Astrocyte (in vitro differentiated cells and primary cell): Measurements from ENCODE around the gene TANGO6. TPM values are rescaled to one million over a fixed set of nuclear protein-coding genes. Genes with fewer than 3 reads are reported as not detected.
A peak's percentile ranks its signal among the peaks of the same experiment; 100 is the strongest.

Experiments
- DNase-seq: peaks from one replicate; pipeline ENCODE4 v3.0.0-alpha.2; 2010; ENCODE audit warnings: low read depth
- FAIRE-seq: peaks from 2 replicates; lab custom pipeline; 2011; peaks lifted over from hg19 to GRCh38; lab: Jason Lieb, UNC
- H2AFZ ChIP-seq: 2 replicates; pipeline ENCODE4 v1.6.0; 2012; ENCODE audit warnings: low read depth, low read length, inconsistent platforms
- H3K27ac ChIP-seq: 2 replicates; pipeline ENCODE4 v1.5.1; 2011; ENCODE audit warnings: low read depth, low read length, inconsistent platforms
- H3K27me3 ChIP-seq: 2 replicates; pipeline ENCODE4 v1.6.0; 2011; ENCODE audit warnings: low read length, inconsistent platforms; ENCODE audit not compliant: insufficient read depth
- H3K36me3 ChIP-seq: 2 replicates; pipeline ENCODE4 v1.5.1; 2011; ENCODE audit warnings: low read length, inconsistent platforms; ENCODE audit not compliant: insufficient read depth
- H3K4me1 ChIP-seq: 2 replicates; pipeline ENCODE4 v1.5.1; 2011; ENCODE audit warnings: low read length, inconsistent platforms; ENCODE audit not compliant: insufficient read depth
- H3K4me2 ChIP-seq: 2 replicates; pipeline ENCODE4 v1.6.0; 2012; ENCODE audit warnings: low read length, inconsistent platforms
- H3K4me3 ChIP-seq: 2 replicates; pipeline ENCODE4 v1.5.1; 2011; ENCODE audit warnings: low read depth, mild to moderate bottlenecking, low read length, inconsistent platforms; ENCODE audit not compliant: insufficient read depth
- H3K79me2 ChIP-seq: 2 replicates; pipeline ENCODE4 v1.6.0; 2012; ENCODE audit warnings: mild to moderate bottlenecking, low read length, inconsistent platforms; ENCODE audit not compliant: insufficient read depth
- H3K9ac ChIP-seq: 2 replicates; pipeline ENCODE4 v1.6.0; 2012; ENCODE audit warnings: mild to moderate bottlenecking, low read length, inconsistent platforms
- H3K9me3 ChIP-seq: 2 replicates; pipeline ENCODE4 v1.5.1; 2012; ENCODE audit warnings: low read depth, mild to moderate bottlenecking, low read length, inconsistent platforms; ENCODE audit not compliant: insufficient read depth
- H4K20me1 ChIP-seq: 2 replicates; pipeline ENCODE4 v1.6.0; 2012; ENCODE audit warnings: low read length, inconsistent platforms; ENCODE audit not compliant: insufficient read depth
- H3K27ac Mint-ChIP-seq: one replicate; pipeline ENCODE4 v1.8.0; 2021; ENCODE audit warnings: mild to moderate bottlenecking, mixed read lengths; ENCODE audit not compliant: unreplicated experiment
- H3K27me3 Mint-ChIP-seq: one replicate; pipeline ENCODE4 v1.8.0; 2021; ENCODE audit warnings: low read depth, mixed read lengths; ENCODE audit not compliant: unreplicated experiment
- H3K36me3 Mint-ChIP-seq: one replicate; pipeline ENCODE4 v1.8.0; 2021; ENCODE audit warnings: low read depth, mixed read lengths; ENCODE audit not compliant: unreplicated experiment
- H3K4me1 Mint-ChIP-seq: one replicate; pipeline ENCODE4 v1.8.0; 2021; ENCODE audit warnings: low read depth, mixed read lengths; ENCODE audit not compliant: unreplicated experiment
- H3K4me3 Mint-ChIP-seq: one replicate; pipeline ENCODE4 v1.8.0; 2021; ENCODE audit warnings: mild to moderate bottlenecking, moderate library complexity, mixed read lengths; ENCODE audit not compliant: unreplicated experiment
- H3K9me3 Mint-ChIP-seq: one replicate; pipeline ENCODE4 v1.8.0; 2021; ENCODE audit warnings: mild to moderate bottlenecking, mixed read lengths; ENCODE audit not compliant: unreplicated experiment
- EZH2 ChIP-seq: IDR thresholded peaks from 2 replicates; pipeline ENCODE4 v1.6.1; 2012; ENCODE audit warnings: mild to moderate bottlenecking, low read length, inconsistent platforms; ENCODE audit not compliant: insufficient read depth
- total RNA-seq: library from RNA; stranded (reverse); gene quantifications from 2 replicates; pipeline ENCODE4 v1.2.1, GENCODE V29; 2021
- TF ChIP-seq, protein P1 (sequence below): IDR thresholded peaks from 2 replicates; pipeline ENCODE4 v1.5.1; 2011; ENCODE audit warnings: low read depth, mild to moderate bottlenecking, inconsistent platforms, low read length, moderate library complexity; ENCODE audit not compliant: insufficient read depth

Gene TANGO6
- total RNA-seq, 1 donor from 2014 or later = 15.8 TPM

DNA sequence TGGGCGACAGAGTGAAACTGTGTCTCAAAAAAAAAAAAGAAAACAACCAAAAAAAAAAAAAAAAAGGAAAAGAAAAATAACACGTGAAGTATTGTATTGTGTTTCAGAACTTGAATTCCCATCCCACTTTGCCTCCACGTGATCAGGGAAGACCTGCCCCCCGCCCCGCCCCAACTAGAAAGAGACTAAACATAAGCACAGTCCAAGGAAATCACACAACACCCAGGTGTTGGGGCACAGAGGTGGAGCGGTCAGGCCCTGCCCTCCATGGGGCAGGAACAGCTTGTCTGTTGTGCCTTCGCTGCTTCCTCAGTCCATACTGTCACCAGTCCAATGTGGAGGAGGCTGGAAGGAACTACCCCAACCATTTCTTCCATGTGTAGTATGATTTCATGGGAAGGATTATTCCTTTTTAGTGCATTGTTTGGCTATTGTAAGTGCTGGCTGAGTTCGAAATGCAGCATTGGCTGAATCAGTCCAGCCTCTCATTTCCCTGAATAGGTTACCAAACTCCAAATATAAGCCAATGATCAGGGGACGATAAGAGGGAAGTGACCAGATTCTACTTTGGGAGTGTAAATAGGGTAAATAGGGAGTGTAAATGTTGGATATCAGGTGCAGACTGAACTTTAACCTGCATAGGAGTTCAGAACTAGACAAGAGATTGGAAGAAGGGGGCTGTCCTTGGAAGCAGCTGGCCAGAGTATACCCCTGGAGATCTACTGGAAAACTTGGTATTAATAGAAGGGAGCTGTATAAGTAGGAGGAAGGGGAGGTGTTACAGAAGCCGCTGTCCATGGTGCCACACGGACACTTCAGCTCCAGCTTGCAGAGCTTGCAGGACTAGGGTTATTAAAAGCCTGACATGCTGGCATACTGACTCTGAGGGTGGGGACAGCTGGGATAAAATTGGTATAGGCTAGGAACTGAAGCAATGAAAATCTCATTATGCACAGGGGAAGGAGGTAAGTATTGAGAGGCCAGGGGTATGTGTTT lies 50.7 kb downstream of the TANGO6 start:
- H3K4me3 Mint-ChIP-seq = no peak overlapping the region
- DNase-seq = peak; percentile 16
- peaks cover 2% of the 10 kb centered on the region for H3K36me3 Mint-ChIP-seq
- TF ChIP-seq, protein P1, sequence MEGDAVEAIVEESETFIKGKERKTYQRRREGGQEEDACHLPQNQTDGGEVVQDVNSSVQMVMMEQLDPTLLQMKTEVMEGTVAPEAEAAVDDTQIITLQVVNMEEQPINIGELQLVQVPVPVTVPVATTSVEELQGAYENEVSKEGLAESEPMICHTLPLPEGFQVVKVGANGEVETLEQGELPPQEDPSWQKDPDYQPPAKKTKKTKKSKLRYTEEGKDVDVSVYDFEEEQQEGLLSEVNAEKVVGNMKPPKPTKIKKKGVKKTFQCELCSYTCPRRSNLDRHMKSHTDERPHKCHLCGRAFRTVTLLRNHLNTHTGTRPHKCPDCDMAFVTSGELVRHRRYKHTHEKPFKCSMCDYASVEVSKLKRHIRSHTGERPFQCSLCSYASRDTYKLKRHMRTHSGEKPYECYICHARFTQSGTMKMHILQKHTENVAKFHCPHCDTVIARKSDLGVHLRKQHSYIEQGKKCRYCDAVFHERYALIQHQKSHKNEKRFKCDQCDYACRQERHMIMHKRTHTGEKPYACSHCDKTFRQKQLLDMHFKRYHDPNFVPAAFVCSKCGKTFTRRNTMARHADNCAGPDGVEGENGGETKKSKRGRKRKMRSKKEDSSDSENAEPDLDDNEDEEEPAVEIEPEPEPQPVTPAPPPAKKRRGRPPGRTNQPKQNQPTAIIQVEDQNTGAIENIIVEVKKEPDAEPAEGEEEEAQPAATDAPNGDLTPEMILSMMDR = no peak
- TF ChIP-seq EZH2 = no peak
- Histone ChIP-seq H3K27ac (no peak overlapping the region), H2AFZ (no peak overlapping the region), H4K20me1 (no peaks in the 10 kb centered on the region), H3K36me3 (no peaks in the 10 kb centered on the region), H3K79me2 (no peaks in the 10 kb centered on the region), H3K9me3 (no peaks in the 10 kb centered on the region), H3K4me2 (no peak overlapping the region), H3K4me1 (no peaks in the 10 kb centered on the region), H3K4me3 (no peak overlapping the region), H3K9ac (no peak overlapping the region), H3K27me3 (no peaks in the 10 kb centered on the region)
- H3K27me3 Mint-ChIP-seq = no peaks in the 10 kb centered on the region
- no peak overlapping the region for H3K27ac Mint-ChIP-seq
- FAIRE-seq = no peak
- no peaks in the 10 kb centered on the region for H3K4me1 Mint-ChIP-seq
- H3K9me3 Mint-ChIP-seq = no peaks in the 10 kb centered on the region

DNA sequence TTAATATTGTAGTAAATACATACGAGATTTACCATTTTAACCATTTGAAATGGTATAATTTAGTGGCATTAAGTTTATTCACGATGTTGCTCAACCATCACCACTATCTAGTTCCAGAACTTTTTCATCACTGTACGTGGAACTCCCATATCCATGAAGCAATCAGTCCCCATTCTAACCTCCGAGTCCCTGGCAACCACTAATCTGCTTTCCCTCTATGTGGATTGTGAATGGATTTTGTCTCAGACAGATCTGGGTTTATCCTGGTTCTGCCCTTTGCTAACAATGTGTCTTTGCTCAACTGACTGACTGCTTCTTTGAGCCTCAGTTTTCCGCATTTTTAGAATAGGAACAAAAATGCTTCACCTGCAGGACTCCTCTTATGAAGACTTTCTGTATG lies 51.4 kb downstream of the TANGO6 start:
- Histone ChIP-seq H2AFZ (no peak overlapping the region), H3K27ac (no peak overlapping the region), H3K4me2 (no peak overlapping the region), H4K20me1 (no peaks in the 10 kb centered on the region), H3K9ac (no peak overlapping the region), H3K4me3 (no peak overlapping the region), H3K27me3 (no peaks in the 10 kb centered on the region), H3K36me3 (no peaks in the 10 kb centered on the region), H3K79me2 (no peaks in the 10 kb centered on the region), H3K4me1 (no peaks in the 10 kb centered on the region), H3K9me3 (no peaks in the 10 kb centered on the region)
- Mint-ChIP-seq H3K4me3 (no peak overlapping the region), H3K27ac (no peak overlapping the region), H3K4me1 (no peaks in the 10 kb centered on the region), H3K9me3 (no peaks in the 10 kb centered on the region), H3K36me3 (peaks cover 2% of the 10 kb centered on the region), H3K27me3 (no peaks in the 10 kb centered on the region)
- TF ChIP-seq, protein P1 = no peak
- TF ChIP-seq EZH2 = no peak
- FAIRE-seq (no peak), DNase-seq (no peak)

DNA sequence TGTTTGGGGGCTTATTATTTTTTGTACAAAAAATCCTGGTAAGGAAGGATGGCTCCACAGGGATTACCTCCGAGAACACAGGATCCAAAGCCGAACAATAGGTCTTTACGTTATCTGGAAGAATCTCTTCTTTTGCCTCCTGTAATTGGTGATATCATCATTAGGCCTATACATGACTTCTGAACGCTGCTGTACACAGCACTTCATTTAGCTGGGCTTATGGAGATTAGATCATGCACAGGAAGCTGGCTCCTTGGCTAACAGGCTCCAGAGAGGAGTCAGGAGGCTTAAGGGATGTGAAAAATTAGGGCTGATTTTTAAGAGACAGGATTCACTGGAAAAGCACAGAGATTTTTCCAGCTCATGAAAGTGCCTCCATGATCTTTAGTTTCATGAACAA lies 54.7 kb downstream of the TANGO6 start:
- FAIRE-seq = no peak
- no peak overlapping the region for H3K27ac Mint-ChIP-seq

More for the DNA sequence above, 54.7 kb downstream of the TANGO6 start:
- Histone ChIP-seq H3K27ac (no peak overlapping the region), H2AFZ (no peak overlapping the region), H3K4me1 (no peaks in the 10 kb centered on the region), H3K4me3 (no peak overlapping the region), H3K79me2 (no peaks in the 10 kb centered on the region), H3K36me3 (no peaks in the 10 kb centered on the region), H3K9ac (no peak overlapping the region), H3K4me2 (no peak overlapping the region), H4K20me1 (peaks cover 4% of the 10 kb centered on the region), H3K9me3 (no peaks in the 10 kb centered on the region), H3K27me3 (no peaks in the 10 kb centered on the region)
- Mint-ChIP-seq H3K27me3 (no peaks in the 10 kb centered on the region), H3K4me3 (no peak overlapping the region), H3K4me1 (no peaks in the 10 kb centered on the region), H3K9me3 (no peaks in the 10 kb centered on the region), H3K36me3 (peaks cover under 1% of the 10 kb centered on the region)
- no peak for DNase-seq
- TF ChIP-seq, protein P1 = no peak
- no peak for TF ChIP-seq EZH2
